Ovary (tissue), 3 donors: ENCODE results near the gene OR2A7.
"Not testable (repeated sequence)": the region's sequence is repeated elsewhere in the genome, so short reads cannot be mapped to it uniquely, and the experiment has no call there.

Source experiments
- EP300 ChIP-seq: sonication (generic); formaldehyde crosslinking; IDR thresholded peaks from one replicate; pipeline ENCODE4 v1.6.1; 2017; ENCODE audit warnings: antibody characterized with exemption
- POLR2A ChIP-seq: fragments of 450-650 bp; IDR thresholded peaks from one replicate; pipeline ENCODE4 v1.6.1; 2017; ENCODE audit warnings: antibody characterized with exemption, mild to moderate bottlenecking, moderate library complexity
- TF ChIP-seq, protein P1 (sequence below), 3 donors: fragments of 450-650 bp in 2 of 3; fragments of 200-600 bp in 1 of 3; IDR thresholded peaks; one replicate each; pipeline versions ENCODE4 v1.5.1 to v1.8.0; 2016 to 2022; ENCODE audit warnings: antibody characterized with exemption in 3 of 3, mild to moderate bottlenecking in 1 of 3
- donor health status: DM: no; HTN: no; CAD: no.

DNA sequence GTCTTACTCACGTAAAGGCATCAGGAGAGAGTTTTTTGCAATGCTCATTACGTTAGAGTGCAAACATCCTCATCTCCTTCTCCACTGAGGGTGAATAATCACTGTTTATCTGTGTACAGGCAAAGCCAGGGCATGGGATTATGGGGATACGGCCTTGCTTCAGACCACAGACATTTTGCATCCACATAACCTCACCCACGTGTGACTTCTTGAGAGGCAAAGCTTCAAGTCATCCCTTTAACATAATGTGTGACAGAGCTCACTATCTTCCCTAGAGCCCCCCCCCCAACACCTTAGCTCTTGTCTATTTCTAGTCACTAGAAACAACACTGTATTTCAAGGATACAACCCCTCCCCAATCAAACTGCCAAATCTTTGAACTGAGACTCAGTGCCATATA lies 27.0 kb upstream of the OR2A7 start:
- TF ChIP-seq, protein P1, sequence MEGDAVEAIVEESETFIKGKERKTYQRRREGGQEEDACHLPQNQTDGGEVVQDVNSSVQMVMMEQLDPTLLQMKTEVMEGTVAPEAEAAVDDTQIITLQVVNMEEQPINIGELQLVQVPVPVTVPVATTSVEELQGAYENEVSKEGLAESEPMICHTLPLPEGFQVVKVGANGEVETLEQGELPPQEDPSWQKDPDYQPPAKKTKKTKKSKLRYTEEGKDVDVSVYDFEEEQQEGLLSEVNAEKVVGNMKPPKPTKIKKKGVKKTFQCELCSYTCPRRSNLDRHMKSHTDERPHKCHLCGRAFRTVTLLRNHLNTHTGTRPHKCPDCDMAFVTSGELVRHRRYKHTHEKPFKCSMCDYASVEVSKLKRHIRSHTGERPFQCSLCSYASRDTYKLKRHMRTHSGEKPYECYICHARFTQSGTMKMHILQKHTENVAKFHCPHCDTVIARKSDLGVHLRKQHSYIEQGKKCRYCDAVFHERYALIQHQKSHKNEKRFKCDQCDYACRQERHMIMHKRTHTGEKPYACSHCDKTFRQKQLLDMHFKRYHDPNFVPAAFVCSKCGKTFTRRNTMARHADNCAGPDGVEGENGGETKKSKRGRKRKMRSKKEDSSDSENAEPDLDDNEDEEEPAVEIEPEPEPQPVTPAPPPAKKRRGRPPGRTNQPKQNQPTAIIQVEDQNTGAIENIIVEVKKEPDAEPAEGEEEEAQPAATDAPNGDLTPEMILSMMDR (IDR thresholded peaks at IDR 0.05), result not testable (repeated sequence)
- not testable (repeated sequence) for TF ChIP-seq POLR2A, EP300
